Panc1 (cell line): ENCODE measurements around the gene TRAK1. TPM values are rescaled to one million over a fixed set of nuclear protein-coding genes. Genes with fewer than 3 reads are reported as not detected.
A peak's percentile ranks its signal among the peaks of the same experiment; 100 is the strongest.

Experiments
- ATAC-seq: fragments of 200-7000 bp; cut with Tn5 transposase; 2 replicates; pipeline ENCODE4 v1.9.1; 2020; ENCODE audit warnings: mild to moderate bottlenecking, moderate library complexity
- BruUV-seq: library from RNA; stranded (reverse); fragments of 400-500 nt; replicated peaks from 2 replicates; lab custom pipeline; 2021; lab: Mats Ljungman, UMichigan
- CTCF ChIA-PET: fragments of 300-600 bp; sonication (Branson Sonifier 250); formaldehyde crosslinking; loops from one replicate; lab custom pipeline; 2022; ENCODE audit warnings: antibody characterized with exemption; lab: Charles Lee
- POLR2A ChIA-PET: fragments of 300-600 bp; sonication (Branson Sonifier 250); formaldehyde crosslinking; loops from one replicate; lab custom pipeline; 2022; ENCODE audit warnings: antibody characterized with exemption; lab: Charles Lee
- DNase-seq: peaks from one replicate; pipeline ENCODE4 v3.0.0-alpha.2; 2010; ENCODE audit warnings: low read depth, low spot score
- H3K27ac ChIP-seq: 2 replicates; pipeline ENCODE4 v1.5.1; 2011; ENCODE audit warnings: mild to moderate bottlenecking, low read length, inconsistent platforms
- H3K27me3 ChIP-seq: fragments of 200-500 bp; sonication (Bioruptor generic); 2 replicates; pipeline ENCODE4 v1.6.0; 2014; ENCODE audit warnings: low read length, inconsistent platforms; ENCODE audit not compliant: control insufficient read depth, insufficient read depth
- H3K36me3 ChIP-seq: fragments of 200-500 bp; sonication (Bioruptor generic); 2 replicates; pipeline ENCODE4 v1.5.1; 2014; ENCODE audit warnings: inconsistent platforms, mild to moderate bottlenecking, low read length, moderate library complexity; ENCODE audit not compliant: control insufficient read depth, insufficient read depth
- H3K4me1 ChIP-seq: 2 replicates; pipeline ENCODE4 v1.5.1; 2011; ENCODE audit warnings: inconsistent platforms, mild to moderate bottlenecking, low read length, moderate library complexity; ENCODE audit not compliant: control insufficient read depth, insufficient read depth
- H3K4me3 ChIP-seq, 2 experiments: 2 replicates each; pipeline ENCODE4 v1.5.1; 2011 to 2012; ENCODE audit warnings: low read depth in 2 of 2, low read length in 2 of 2, mild to moderate bottlenecking in 2 of 2, inconsistent platforms in 1 of 2, moderate library complexity in 1 of 2
- H3K9me3 ChIP-seq: fragments of 200-500 bp; sonication (Bioruptor generic); 2 replicates; pipeline ENCODE4 v1.5.1; 2014; ENCODE audit warnings: low read depth, mild to moderate bottlenecking, inconsistent platforms, low read length, moderate library complexity; ENCODE audit not compliant: control insufficient read depth, insufficient read depth
- CTCF ChIP-seq: fragments of 450-650 bp; IDR thresholded peaks from 2 replicates; pipeline ENCODE4 v1.5.1; 2017; ENCODE audit warnings: mild to moderate bottlenecking
- POLR2AphosphoS5 ChIP-seq: IDR thresholded peaks from 2 replicates; pipeline ENCODE4 v1.6.1; 2012; ENCODE audit warnings: mild to moderate bottlenecking, low read depth, low read length, moderate library complexity
- REST ChIP-seq, 2 experiments: IDR thresholded peaks; 2 replicates each; pipeline ENCODE4 v1.6.1; 2011 to 2012; ENCODE audit warnings: low read depth in 2 of 2, control low read depth in 1 of 2, low read length in 1 of 2, mild to moderate bottlenecking in 1 of 2, moderate library complexity in 1 of 2; ENCODE audit not compliant: insufficient read depth in 1 of 2
- SIN3A ChIP-seq: IDR thresholded peaks from 2 replicates; pipeline ENCODE4 v1.6.1; 2012; ENCODE audit warnings: low read depth, mild to moderate bottlenecking, low read length, moderate library complexity, borderline replicate concordance; ENCODE audit not compliant: insufficient read depth
- TCF7L2 ChIP-seq: IDR thresholded peaks from 2 replicates; pipeline ENCODE4 v1.6.1; 2011; ENCODE audit warnings: mild to moderate bottlenecking, low read depth, low read length, inconsistent platforms
- in situ Hi-C: cut with HindIII; loops from 2 replicates; pipeline ENCODE4 v1.10.0; 2016; ENCODE audit warnings: low sequenced_read_pairs, low pct_unique_long_range_greater_than_20kb
- intact Hi-C: fragments of 100-400 bp; cut with micrococcal nuclease; formaldehyde crosslinking; loops from one replicate; pipeline ENCODE4 v1.10.0; 2022; ENCODE audit not compliant: unreplicated experiment
- total RNA-seq: library from RNA; stranded (reverse); gene quantifications from one replicate; pipeline ENCODE4 v1.2.1, GENCODE V29; 2021; ENCODE audit not compliant: unreplicated experiment

The TRAK1 gene
- total RNA-seq, 1 experiment from 2014 or later, result 38.4 TPM

- BruUV-seq, result no TSS peak
- H3K36me3 ChIP-seq, result no peaks in the 10 kb centered on the region
- in situ Hi-C loops (no loop called here), intact Hi-C loops (no loop called here)
- no peak for ATAC-seq
- H3K27me3 ChIP-seq, result no peaks in the 10 kb centered on the region
- no peak for TF ChIP-seq SIN3A
- no peak for TF ChIP-seq TCF7L2
- TF ChIP-seq REST (IDR thresholded peaks at IDR 0.05; ENCODE audit: insufficient read depth in 1 of 2, low read depth in 2 of 2, low read length in 1 of 2), result no peak
- no peak for TF ChIP-seq POLR2AphosphoS5
- no peak for TF ChIP-seq CTCF
- peaks cover 12% of the 10 kb centered on the region for H3K4me1 ChIP-seq
- ChIA-PET POLR2A (no interaction called here), CTCF (no interaction called here)
- H3K27ac ChIP-seq, result no peak overlapping the region
- DNase-seq, result no peak
- no peaks in the 10 kb centered on the region for H3K9me3 ChIP-seq
- peak overlapping the region in 1 of 2 experiments; percentile 55; a peak in 3 of 4 replicates for H3K4me3 ChIP-seq
Observed at GRCh38 chr3:42159147-42159546, 68.0 kb downstream of the TRAK1 start.

GRCh38 chr3:42159706-42160472, 68.7 kb downstream of the TRAK1 start:
- no peak for TF ChIP-seq SIN3A
- no peak for TF ChIP-seq CTCF
- TF ChIP-seq TCF7L2, result no peak
- no peak for TF ChIP-seq REST (IDR thresholded peaks at IDR 0.05; ENCODE audit: insufficient read depth in 1 of 2, low read depth in 2 of 2, low read length in 1 of 2)
- no peak for TF ChIP-seq POLR2AphosphoS5
- BruUV-seq, result no TSS peak
- intact Hi-C loops (no loop called here), in situ Hi-C loops (no loop called here)
- ChIA-PET POLR2A (interaction anchor here (0.5 kb wide), 1 partner anchor 431 kb away, joined by 3 read pairs; the partner anchor contains the start of gene SS18L2), CTCF (no interaction called here)
- no peaks in the 10 kb centered on the region for H3K36me3 ChIP-seq
- ATAC-seq, result peak; percentile 98
- DNase-seq, result no peak
- H3K27ac ChIP-seq, result 0 out of 2 replicates have a peak overlapping the region, but pooled peaks have one; percentile 13
- no peaks in the 10 kb centered on the region for H3K9me3 ChIP-seq
- peaks cover 12% of the 10 kb centered on the region for H3K4me1 ChIP-seq
- H3K27me3 ChIP-seq, result no peaks in the 10 kb centered on the region
- peak overlapping the region; percentile 24 to 55 for H3K4me3 ChIP-seq
